ENCODE measurements around the gene FSCB.
"Not testable (repeated sequence)": the region's sequence is repeated elsewhere in the genome, so short reads cannot be mapped to it uniquely, and the experiment has no call there.

FSCB gene, protein sequence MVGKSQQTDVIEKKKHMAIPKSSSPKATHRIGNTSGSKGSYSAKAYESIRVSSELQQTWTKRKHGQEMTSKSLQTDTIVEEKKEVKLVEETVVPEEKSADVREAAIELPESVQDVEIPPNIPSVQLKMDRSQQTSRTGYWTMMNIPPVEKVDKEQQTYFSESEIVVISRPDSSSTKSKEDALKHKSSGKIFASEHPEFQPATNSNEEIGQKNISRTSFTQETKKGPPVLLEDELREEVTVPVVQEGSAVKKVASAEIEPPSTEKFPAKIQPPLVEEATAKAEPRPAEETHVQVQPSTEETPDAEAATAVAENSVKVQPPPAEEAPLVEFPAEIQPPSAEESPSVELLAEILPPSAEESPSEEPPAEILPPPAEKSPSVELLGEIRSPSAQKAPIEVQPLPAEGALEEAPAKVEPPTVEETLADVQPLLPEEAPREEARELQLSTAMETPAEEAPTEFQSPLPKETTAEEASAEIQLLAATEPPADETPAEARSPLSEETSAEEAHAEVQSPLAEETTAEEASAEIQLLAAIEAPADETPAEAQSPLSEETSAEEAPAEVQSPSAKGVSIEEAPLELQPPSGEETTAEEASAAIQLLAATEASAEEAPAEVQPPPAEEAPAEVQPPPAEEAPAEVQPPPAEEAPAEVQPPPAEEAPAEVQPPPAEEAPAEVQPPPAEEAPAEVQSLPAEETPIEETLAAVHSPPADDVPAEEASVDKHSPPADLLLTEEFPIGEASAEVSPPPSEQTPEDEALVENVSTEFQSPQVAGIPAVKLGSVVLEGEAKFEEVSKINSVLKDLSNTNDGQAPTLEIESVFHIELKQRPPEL

DNA sequence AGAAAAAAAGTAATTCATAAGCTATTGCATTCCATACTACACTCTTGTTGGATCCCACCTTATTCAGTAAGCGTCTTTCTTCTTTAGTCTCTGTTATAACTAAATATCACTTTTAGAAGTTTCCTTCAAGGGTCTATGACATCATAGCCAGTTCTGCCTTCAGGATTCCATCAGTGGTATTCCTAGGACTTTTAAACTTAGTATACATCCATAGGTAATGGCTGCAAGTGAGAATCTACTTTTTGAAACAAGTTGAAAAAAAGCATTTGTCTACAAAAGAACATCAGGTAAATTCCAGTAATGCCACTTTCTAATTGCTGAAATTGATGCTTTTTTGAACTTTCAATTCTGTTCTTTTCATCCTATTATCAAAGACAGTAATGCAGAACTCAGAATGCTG lies at the start of gene FSCB:
FSCB (minus strand) TSS at position 101 of the 400 bp plus-strand sequence. CDS start 296 bp downstream, outside the sequence.
- Mint-ChIP-seq H3K4me3 (no peak within 1 kb of the TSS), H3K9me3 (peaks cover 8% of the 10 kb centered on the region), H3K36me3 (no peaks in the 10 kb centered on the region), H3K27ac (no peak within 1 kb of the TSS), H3K27me3 (no peaks in the 10 kb centered on the region), H3K4me1 (no peaks in the 10 kb centered on the region)

DNA sequence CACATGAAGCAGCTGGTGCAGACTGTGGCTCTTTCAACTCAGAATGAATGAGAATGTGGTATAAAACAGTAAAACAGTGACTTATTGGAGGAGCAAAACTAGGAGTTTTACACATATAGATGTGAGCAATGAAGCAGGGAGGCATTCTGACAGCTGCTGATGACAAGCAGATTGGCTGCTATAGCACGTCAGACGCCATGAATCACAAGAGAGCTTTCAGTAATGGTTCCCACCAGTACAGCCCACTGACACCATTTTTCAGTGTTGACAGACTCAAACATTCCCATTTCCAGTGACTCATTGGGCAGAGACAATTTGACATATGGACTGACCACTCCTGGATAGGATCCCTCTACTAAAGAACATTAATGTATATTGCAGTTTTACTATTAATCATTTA lies 24.6 kb upstream of the FSCB start:
- H3K9me3 Mint-ChIP-seq, result peaks cover 6% of the 10 kb centered on the region
- no peak overlapping the region for H3K4me3 Mint-ChIP-seq
- no peak overlapping the region for H3K27ac Mint-ChIP-seq
- H3K27me3 Mint-ChIP-seq, result no peaks in the 10 kb centered on the region
- peaks cover 2% of the 10 kb centered on the region for H3K36me3 Mint-ChIP-seq
- H3K4me1 Mint-ChIP-seq, result no peaks in the 10 kb centered on the region

DNA sequence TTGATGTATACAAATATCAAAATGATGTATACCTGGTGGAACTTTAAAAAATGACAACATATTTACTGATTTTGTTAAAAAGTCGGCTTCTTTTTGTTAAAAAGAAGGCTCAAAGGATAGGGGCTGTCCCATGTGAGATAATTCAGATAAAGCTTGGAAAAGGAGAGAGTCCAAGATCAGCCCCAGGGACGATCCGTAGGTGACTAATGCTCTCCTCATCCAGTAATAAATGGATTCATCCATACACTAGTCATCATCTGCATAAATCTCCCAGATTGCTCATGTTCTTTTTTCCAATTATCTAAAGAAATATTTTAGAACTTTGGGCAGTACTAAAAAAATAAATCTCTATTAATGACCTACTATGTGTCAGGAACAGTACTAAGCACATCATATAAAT lies 23.4 kb upstream of the FSCB start:
- peaks cover 2% of the 10 kb centered on the region for H3K36me3 Mint-ChIP-seq
- H3K27ac Mint-ChIP-seq, result no peak overlapping the region
- H3K27me3 Mint-ChIP-seq, result no peaks in the 10 kb centered on the region
- H3K4me1 Mint-ChIP-seq, result no peaks in the 10 kb centered on the region
- no peak overlapping the region for H3K4me3 Mint-ChIP-seq
- peaks cover 6% of the 10 kb centered on the region for H3K9me3 Mint-ChIP-seq

DNA sequence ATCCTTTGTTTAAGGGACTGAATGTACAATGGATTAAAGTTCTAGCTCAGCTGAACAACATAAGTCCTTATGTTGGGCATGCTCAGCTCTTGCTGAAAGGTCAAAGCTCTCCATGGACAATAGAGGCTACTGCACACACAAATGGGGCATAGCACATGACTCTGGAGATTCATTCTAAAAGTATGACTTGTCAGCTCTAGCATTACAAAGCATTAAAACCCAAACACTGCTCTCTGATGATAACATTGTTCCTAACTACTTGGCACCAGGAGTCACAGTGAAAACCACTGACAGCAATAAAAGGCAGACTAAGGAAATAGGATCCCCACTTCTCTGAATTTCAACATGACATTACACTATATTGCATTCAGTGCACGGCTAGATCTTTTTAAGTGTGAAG lies 21.9 kb upstream of the FSCB start:
- no peak overlapping the region for H3K4me3 Mint-ChIP-seq
- peaks cover 6% of the 10 kb centered on the region for H3K9me3 Mint-ChIP-seq
- no peaks in the 10 kb centered on the region for H3K4me1 Mint-ChIP-seq
- H3K27ac Mint-ChIP-seq, result no peak overlapping the region
- H3K36me3 Mint-ChIP-seq, result peaks cover 2% of the 10 kb centered on the region
- no peaks in the 10 kb centered on the region for H3K27me3 Mint-ChIP-seq

- H3K9me3 Mint-ChIP-seq, result no peaks in the 10 kb centered on the region
- H3K4me1 Mint-ChIP-seq, result no peaks in the 10 kb centered on the region
- no peaks in the 10 kb centered on the region for H3K27me3 Mint-ChIP-seq
- no peaks in the 10 kb centered on the region for H3K36me3 Mint-ChIP-seq
- H3K27ac Mint-ChIP-seq, result no peak overlapping the region
- no peak overlapping the region for H3K4me3 Mint-ChIP-seq
Measured at GRCh38 chr14:44528180-44528579, 21.1 kb upstream of the FSCB start.

- Mint-ChIP-seq H3K9me3 (peaks cover 5% of the 10 kb centered on the region), H3K27ac (no peak overlapping the region), H3K27me3 (peaks cover 3% of the 10 kb centered on the region), H3K4me1 (no peaks in the 10 kb centered on the region), H3K36me3 (no peaks in the 10 kb centered on the region), H3K4me3 (no peak overlapping the region)
Measured at GRCh38 chr14:44525237-44525636, 18.2 kb upstream of the FSCB start.

DNA sequence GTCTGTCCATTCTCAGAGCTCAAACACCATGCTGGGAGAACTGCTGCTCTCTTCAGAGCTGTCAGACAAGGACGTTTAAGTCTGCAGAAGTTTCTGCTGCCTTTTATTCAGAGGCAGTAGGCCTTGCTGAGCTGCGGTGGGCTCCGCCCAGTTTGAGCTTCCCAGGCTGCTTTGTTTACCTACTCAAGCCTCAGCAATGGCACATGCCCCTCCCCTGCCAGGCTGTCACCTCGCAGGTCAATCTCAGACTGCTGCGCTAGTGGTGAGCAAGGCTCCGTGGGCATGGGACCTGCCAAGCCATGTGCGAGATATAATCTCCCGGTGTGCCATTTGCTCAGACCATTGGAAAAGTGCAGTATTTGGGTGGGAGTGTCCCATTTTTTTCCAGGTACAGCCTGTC lies 8.6 kb upstream of the FSCB start:
- H3K9me3 Mint-ChIP-seq, result peaks cover 13% of the 10 kb centered on the region
- H3K36me3 Mint-ChIP-seq, result not testable (repeated sequence)

DNA sequence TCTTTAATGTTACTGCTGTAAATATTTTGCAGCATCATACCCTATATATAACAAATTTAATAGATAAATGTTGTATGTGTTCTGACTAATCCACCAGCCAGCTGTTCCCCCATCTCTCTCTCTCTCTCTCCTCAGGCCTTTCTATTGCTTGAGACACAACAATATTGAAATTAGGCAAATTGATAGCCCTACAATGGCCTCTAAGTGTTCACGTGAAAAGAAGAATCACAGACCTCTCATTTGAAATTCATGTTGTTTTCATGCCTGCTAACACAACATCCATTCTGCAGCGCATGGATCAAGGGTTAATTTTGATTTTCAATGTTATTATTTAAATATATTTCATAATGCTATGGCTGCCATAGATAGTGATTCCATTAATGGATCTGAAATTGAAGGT lies 1.8 kb upstream of the FSCB start:
- no peaks in the 10 kb centered on the region for H3K36me3 Mint-ChIP-seq
- no peaks in the 10 kb centered on the region for H3K4me1 Mint-ChIP-seq
- H3K27me3 Mint-ChIP-seq, result no peaks in the 10 kb centered on the region
- no peak overlapping the region for H3K27ac Mint-ChIP-seq
- H3K9me3 Mint-ChIP-seq, result peaks cover 8% of the 10 kb centered on the region
- H3K4me3 Mint-ChIP-seq, result no peak overlapping the region

More for the DNA sequence above, 8.6 kb upstream of the FSCB start:
- not testable (repeated sequence) for H3K4me1 Mint-ChIP-seq, H3K4me3 Mint-ChIP-seq, H3K27ac Mint-ChIP-seq, H3K27me3 Mint-ChIP-seq

DNA sequence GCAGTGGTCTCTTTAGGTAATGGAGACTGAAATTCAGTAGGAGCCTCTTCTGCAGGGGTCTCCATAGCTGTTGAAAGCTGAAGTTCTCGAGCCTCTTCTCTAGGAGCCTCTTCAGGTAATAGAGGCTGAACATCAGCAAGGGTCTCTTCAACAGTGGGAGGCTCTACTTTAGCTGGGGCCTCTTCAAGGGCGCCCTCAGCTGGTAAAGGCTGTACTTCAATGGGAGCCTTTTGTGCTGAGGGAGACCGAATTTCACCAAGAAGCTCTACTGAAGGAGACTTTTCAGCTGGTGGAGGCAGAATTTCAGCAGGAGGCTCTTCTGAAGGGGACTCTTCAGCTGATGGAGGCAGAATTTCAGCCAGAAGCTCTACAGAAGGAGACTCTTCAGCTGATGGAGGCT lies 1.5 kb downstream of the FSCB start:
- Mint-ChIP-seq H3K9me3 (peaks cover 8% of the 10 kb centered on the region), H3K4me3 (no peak overlapping the region), H3K36me3 (no peaks in the 10 kb centered on the region), H3K4me1 (no peaks in the 10 kb centered on the region), H3K27ac (no peak overlapping the region), H3K27me3 (no peaks in the 10 kb centered on the region)

DNA sequence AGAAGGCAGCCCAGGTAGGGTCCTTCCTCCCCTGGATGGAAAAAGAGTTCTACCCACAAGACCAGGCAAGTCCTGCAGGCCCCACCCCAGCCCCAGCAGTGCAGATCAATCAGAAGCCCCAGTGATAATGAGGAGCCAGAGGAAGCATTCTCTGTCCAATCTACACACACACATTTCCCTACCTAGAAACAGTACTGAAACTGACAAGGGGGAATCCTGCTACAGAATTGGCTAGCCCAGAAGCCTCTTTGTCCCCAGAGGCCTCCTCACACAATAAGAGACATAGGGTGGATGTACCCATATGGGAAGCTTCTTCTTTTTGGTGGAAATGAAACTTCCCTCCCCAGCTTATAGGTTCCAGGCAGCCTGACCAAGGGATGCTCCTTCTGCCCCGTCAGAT lies 9.9 kb downstream of the FSCB start:
- H3K9me3 Mint-ChIP-seq, result no peaks in the 10 kb centered on the region
- H3K27me3 Mint-ChIP-seq, result no peaks in the 10 kb centered on the region
- no peak overlapping the region for H3K4me3 Mint-ChIP-seq
- no peaks in the 10 kb centered on the region for H3K4me1 Mint-ChIP-seq
- no peak overlapping the region for H3K27ac Mint-ChIP-seq
- no peaks in the 10 kb centered on the region for H3K36me3 Mint-ChIP-seq

- Mint-ChIP-seq H3K36me3 (no peaks in the 10 kb centered on the region), H3K9me3 (no peaks in the 10 kb centered on the region), H3K4me3 (no peak overlapping the region), H3K27ac (no peak overlapping the region), H3K27me3 (no peaks in the 10 kb centered on the region), H3K4me1 (no peaks in the 10 kb centered on the region)
Measured at GRCh38 chr14:44494137-44494536, 12.9 kb downstream of the FSCB start.

DNA sequence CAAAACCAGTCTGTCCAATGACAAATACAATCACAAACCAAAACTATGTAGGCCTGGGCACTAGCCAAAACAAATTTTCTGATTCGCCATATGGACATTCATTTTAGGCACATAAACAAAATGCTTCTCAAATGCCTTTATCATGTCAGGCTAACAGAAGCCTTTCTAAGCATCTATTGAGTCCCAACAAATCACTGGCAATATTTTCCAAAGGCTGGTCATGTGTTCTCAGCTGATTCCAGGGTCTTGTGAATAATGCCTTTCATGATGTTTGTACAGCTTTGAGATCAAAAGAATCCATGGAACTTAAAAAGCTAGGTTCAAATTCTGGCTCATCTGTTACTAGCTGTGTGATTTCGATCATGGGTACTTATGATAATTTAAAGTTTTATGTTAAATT lies 16.1 kb downstream of the FSCB start:
- Mint-ChIP-seq H3K4me3 (no peak overlapping the region), H3K27ac (no peak overlapping the region), H3K36me3 (no peaks in the 10 kb centered on the region), H3K9me3 (peaks cover 3% of the 10 kb centered on the region), H3K27me3 (no peaks in the 10 kb centered on the region), H3K4me1 (no peaks in the 10 kb centered on the region)

DNA sequence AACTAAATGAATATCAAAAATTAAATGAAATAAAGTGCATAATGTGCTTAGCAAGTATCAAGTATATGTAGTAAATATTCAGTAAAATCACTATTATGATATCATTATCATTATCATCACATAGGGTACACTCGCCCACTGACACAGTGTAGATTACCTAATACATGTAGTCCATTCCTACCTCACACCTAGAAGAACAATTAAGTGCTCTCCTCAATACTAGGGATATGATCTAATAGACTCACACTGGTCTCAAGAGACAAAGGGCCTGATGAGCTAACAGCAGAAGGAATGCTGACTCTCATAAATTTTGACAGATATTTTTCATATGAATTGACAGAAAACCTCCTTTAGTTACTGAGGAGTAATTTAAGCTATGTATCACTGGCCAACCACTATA lies 29.1 kb downstream of the FSCB start:
- no peak overlapping the region for H3K27ac Mint-ChIP-seq
- H3K9me3 Mint-ChIP-seq, result peaks cover 7% of the 10 kb centered on the region
- H3K4me3 Mint-ChIP-seq, result no peak overlapping the region
- no peaks in the 10 kb centered on the region for H3K36me3 Mint-ChIP-seq
- H3K27me3 Mint-ChIP-seq, result no peaks in the 10 kb centered on the region
- H3K4me1 Mint-ChIP-seq, result no peaks in the 10 kb centered on the region

- no peaks in the 10 kb centered on the region for H3K36me3 Mint-ChIP-seq
- no peak overlapping the region for H3K27ac Mint-ChIP-seq
- H3K27me3 Mint-ChIP-seq, result no peaks in the 10 kb centered on the region
- H3K4me3 Mint-ChIP-seq, result no peak overlapping the region
- no peaks in the 10 kb centered on the region for H3K4me1 Mint-ChIP-seq
- H3K9me3 Mint-ChIP-seq, result no peaks in the 10 kb centered on the region
Measured at GRCh38 chr14:44468771-44469170, 38.3 kb downstream of the FSCB start.

DNA sequence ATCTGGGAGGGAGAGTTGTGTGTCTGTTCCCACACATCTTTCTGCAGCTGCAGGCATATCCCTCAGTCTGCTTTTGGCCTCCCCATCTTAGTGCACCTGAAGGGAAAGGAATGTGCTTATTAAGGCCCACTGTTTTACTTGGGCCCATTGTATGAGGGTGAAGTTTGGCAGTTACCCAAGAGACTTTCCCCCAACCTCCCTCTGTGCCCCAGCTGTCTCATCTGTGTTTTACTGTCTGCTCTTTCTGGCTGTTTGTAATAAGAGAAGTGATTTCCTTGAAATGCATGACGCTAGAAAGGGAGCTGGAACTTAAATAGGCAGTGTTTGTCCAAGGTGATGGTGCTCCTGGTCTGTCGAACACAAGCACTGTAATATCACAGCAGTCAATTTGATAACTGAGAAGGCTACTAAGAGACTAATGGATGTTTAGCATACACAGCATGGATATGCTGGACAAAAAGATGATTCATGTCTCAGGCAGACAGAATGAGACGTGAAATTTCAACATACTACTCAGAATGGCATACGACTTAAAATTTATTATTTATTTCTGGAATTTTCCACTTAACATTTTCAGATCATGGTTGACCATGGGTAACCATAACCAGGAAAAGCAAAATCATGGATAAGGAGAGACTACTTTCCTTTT lies 43.6 kb downstream of the FSCB start:
- Mint-ChIP-seq H3K4me3 (no peak overlapping the region), H3K9me3 (no peaks in the 10 kb centered on the region), H3K4me1 (no peaks in the 10 kb centered on the region), H3K27me3 (no peaks in the 10 kb centered on the region), H3K27ac (no peak overlapping the region), H3K36me3 (no peaks in the 10 kb centered on the region)

GRCh38 chr14:44462381-44462780 lies 44.7 kb downstream of the FSCB start:
- H3K4me1 Mint-ChIP-seq, result no peaks in the 10 kb centered on the region
- H3K27ac Mint-ChIP-seq, result no peak overlapping the region
- H3K4me3 Mint-ChIP-seq, result no peak overlapping the region
- H3K36me3 Mint-ChIP-seq, result no peaks in the 10 kb centered on the region
- no peaks in the 10 kb centered on the region for H3K9me3 Mint-ChIP-seq
- no peaks in the 10 kb centered on the region for H3K27me3 Mint-ChIP-seq

Data from activated naive CD4-positive, alpha-beta T cell treated with anti-CD3 and anti-CD28 coated beads, Interleukin-2, amount 50 U/mL, for 24 hours (primary cell).